Neural progenitor cell (in vitro differentiated cells): ENCODE data around the gene OR3A1. TPM values are rescaled to one million over a fixed set of nuclear protein-coding genes. Genes with fewer than 3 reads are reported as not detected.
"Not testable (repeated sequence)": the region's sequence is repeated elsewhere in the genome, so short reads cannot be mapped to it uniquely, and the experiment has no call there.

Experiments used
- DNase-seq: peaks from one replicate; pipeline ENCODE4 v3.0.0-alpha.2; 2016; ENCODE audit warnings: low spot score
- H2AFZ ChIP-seq: fragments of 200-600 bp; sonication (generic); replicated peaks from 2 replicates; pipeline ENCODE4 v1.6.1; 2016; ENCODE audit warnings: antibody characterized with exemption
- H3F3A ChIP-seq: fragments of 200-600 bp; sonication (generic); 2 replicates; pipeline ENCODE4 v1.6.1; 2016; ENCODE audit warnings: antibody characterized with exemption, low read depth
- H3K27ac ChIP-seq: fragments of 200-600 bp; sonication (generic); 2 replicates; pipeline ENCODE4 v1.5.1; 2016; ENCODE audit warnings: mild to moderate bottlenecking
- H3K27me3 ChIP-seq: fragments of 200-600 bp; sonication (generic); 2 replicates; pipeline ENCODE4 v1.6.1; 2016; ENCODE audit warnings: mild to moderate bottlenecking, moderate library complexity
- H3K36me3 ChIP-seq: fragments of 200-600 bp; sonication (generic); 2 replicates; pipeline ENCODE4 v1.5.1; 2016
- H3K4me1 ChIP-seq: fragments of 200-600 bp; sonication (generic); 2 replicates; pipeline ENCODE4 v1.6.1; 2016; ENCODE audit warnings: mixed run types
- H3K4me2 ChIP-seq: fragments of 200-600 bp; sonication (generic); 2 replicates; pipeline ENCODE4 v1.6.1; 2016
- H3K4me3 ChIP-seq: fragments of 200-600 bp; sonication (generic); 2 replicates; pipeline ENCODE4 v1.5.1; 2016
- H3K79me2 ChIP-seq: fragments of 200-600 bp; sonication (generic); 2 replicates; pipeline ENCODE4 v1.6.1; 2016; ENCODE audit warnings: low read depth
- H3K9ac ChIP-seq: fragments of 200-600 bp; sonication (generic); 2 replicates; pipeline ENCODE4 v1.6.1; 2016
- H3K9me3 ChIP-seq: fragments of 200-600 bp; sonication (generic); 2 replicates; pipeline ENCODE4 v1.5.1; 2016; ENCODE audit warnings: low read depth
- H4K20me1 ChIP-seq: fragments of 200-600 bp; sonication (generic); 2 replicates; pipeline ENCODE4 v1.6.1; 2016; ENCODE audit warnings: low read depth
- H3K27ac Mint-ChIP-seq: 3 replicates; pipeline ENCODE4 v1.8.0; 2021; ENCODE audit warnings: mixed read lengths
- H3K27me3 Mint-ChIP-seq: 2 replicates; pipeline ENCODE4 v1.8.0; 2022; ENCODE audit warnings: low read depth, mild to moderate bottlenecking, inconsistent platforms, moderate library complexity, mixed read lengths; ENCODE audit not compliant: insufficient read depth
- H3K36me3 Mint-ChIP-seq: 3 replicates; pipeline ENCODE4 v1.8.0; 2021; ENCODE audit warnings: mixed read lengths
- H3K4me1 Mint-ChIP-seq: 3 replicates; pipeline ENCODE4 v1.8.0; 2021; ENCODE audit warnings: mixed read lengths
- H3K4me3 Mint-ChIP-seq: 3 replicates; pipeline ENCODE4 v1.8.0; 2021; ENCODE audit warnings: mild to moderate bottlenecking, moderate library complexity, mixed read lengths
- H3K9me3 Mint-ChIP-seq: 3 replicates; pipeline ENCODE4 v1.8.0; 2020; ENCODE audit warnings: mixed read lengths
- CTCF ChIP-seq: fragments of 200-600 bp; sonication (generic); IDR thresholded peaks from 2 replicates; pipeline ENCODE4 v1.5.1; 2017; ENCODE audit warnings: antibody characterized with exemption, mild to moderate bottlenecking
- EZH2 ChIP-seq: fragments of 200-600 bp; sonication (generic); IDR thresholded peaks from 2 replicates; pipeline ENCODE4 v1.6.1; 2017; ENCODE audit warnings: antibody characterized with exemption, mild to moderate bottlenecking, moderate library complexity
- EZH2phosphoT487 ChIP-seq: fragments of 200-600 bp; sonication (generic); IDR thresholded peaks from 2 replicates; pipeline ENCODE4 v1.6.1; 2017; ENCODE audit warnings: antibody characterized with exemption
- total RNA-seq: library from RNA; depleted of rRNA; stranded (reverse); fragments of >200 nt; gene quantifications from 2 replicates; pipeline ENCODE4 v1.2.3, GENCODE V29; 2015; ENCODE audit warnings: low replicate concordance

Gene OR3A1, protein sequence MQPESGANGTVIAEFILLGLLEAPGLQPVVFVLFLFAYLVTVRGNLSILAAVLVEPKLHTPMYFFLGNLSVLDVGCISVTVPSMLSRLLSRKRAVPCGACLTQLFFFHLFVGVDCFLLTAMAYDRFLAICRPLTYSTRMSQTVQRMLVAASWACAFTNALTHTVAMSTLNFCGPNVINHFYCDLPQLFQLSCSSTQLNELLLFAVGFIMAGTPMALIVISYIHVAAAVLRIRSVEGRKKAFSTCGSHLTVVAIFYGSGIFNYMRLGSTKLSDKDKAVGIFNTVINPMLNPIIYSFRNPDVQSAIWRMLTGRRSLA
- total RNA-seq, result not detected in 2 replicates

- Mint-ChIP-seq H3K9me3 (peaks cover 4% of the 10 kb centered on the region), H3K4me1 (no peaks in the 10 kb centered on the region), H3K27ac (no peak within 1 kb of the TSS), H3K27me3 (peaks cover 6% of the 10 kb centered on the region), H3K4me3 (no peak within 1 kb of the TSS), H3K36me3 (no peaks in the 10 kb centered on the region)
- H3K27ac ChIP-seq, result no peak within 1 kb of the TSS
- H3K9ac ChIP-seq, result no peak within 1 kb of the TSS
- DNase-seq, result no peak
- H3K4me3 ChIP-seq, result no peak within 1 kb of the TSS
- H3F3A ChIP-seq, result no peaks in the 10 kb centered on the region
- no peaks in the 10 kb centered on the region for H3K36me3 ChIP-seq
- peaks cover 21% of the 10 kb centered on the region for H3K9me3 ChIP-seq
- no peaks in the 10 kb centered on the region for H3K27me3 ChIP-seq
- no peaks in the 10 kb centered on the region for H3K4me1 ChIP-seq
- TF ChIP-seq EZH2 (no peak), EZH2phosphoT487 (no peak), CTCF (no peak)
- H2AFZ ChIP-seq, result no peak within 1 kb of the TSS
- H3K79me2 ChIP-seq, result no peaks in the 10 kb centered on the region
- H4K20me1 ChIP-seq, result no peaks in the 10 kb centered on the region
- no peak within 1 kb of the TSS for H3K4me2 ChIP-seq
These were observed at the start of gene OR3A1 for GRCh38 chr17:3298260-3298659. TSS of gene OR3A1 (minus strand) at chr17:3298360. CDS start at chr17:3292582, 5,778 bp downstream.

- H3K36me3 Mint-ChIP-seq, H3K27ac Mint-ChIP-seq, H3F3A ChIP-seq, H2AFZ ChIP-seq, H3K79me2 ChIP-seq, H3K9ac ChIP-seq, H3K4me1 Mint-ChIP-seq, H3K27ac ChIP-seq, H3K36me3 ChIP-seq, H3K4me3 ChIP-seq, H3K9me3 ChIP-seq, H4K20me1 ChIP-seq, DNase-seq, H3K4me3 Mint-ChIP-seq, H3K4me1 ChIP-seq, H3K27me3 ChIP-seq, H3K4me2 ChIP-seq, H3K9me3 Mint-ChIP-seq: not testable (repeated sequence)
- H3K27me3 Mint-ChIP-seq, result peaks cover 10% of the 10 kb centered on the region
These were observed 44.6 kb upstream of the OR3A1 start for GRCh38 chr17:3342782-3343181.

GRCh38 chr17:3335876-3336275 lies 37.7 kb upstream of the OR3A1 start:
- H3K27ac Mint-ChIP-seq, result no peak overlapping the region
- H3K4me2 ChIP-seq, result no peak overlapping the region
- peaks cover 10% of the 10 kb centered on the region for H3K9me3 Mint-ChIP-seq
- H3K27me3 ChIP-seq, result no peaks in the 10 kb centered on the region
- H3F3A ChIP-seq, result no peaks in the 10 kb centered on the region
- no peaks in the 10 kb centered on the region for H3K36me3 ChIP-seq
- peaks cover 3% of the 10 kb centered on the region for H3K27me3 Mint-ChIP-seq
- no peak overlapping the region for H3K27ac ChIP-seq
- H4K20me1 ChIP-seq, result no peaks in the 10 kb centered on the region
- H3K4me1 ChIP-seq, result no peaks in the 10 kb centered on the region
- peaks cover 13% of the 10 kb centered on the region for H3K9me3 ChIP-seq
- no peaks in the 10 kb centered on the region for H3K4me1 Mint-ChIP-seq
- no peak for DNase-seq
- no peaks in the 10 kb centered on the region for H3K79me2 ChIP-seq
- no peak overlapping the region for H3K4me3 Mint-ChIP-seq
- H3K4me3 ChIP-seq, result no peak overlapping the region
- no peak overlapping the region for H2AFZ ChIP-seq
- no peak for TF ChIP-seq EZH2
- no peak for TF ChIP-seq EZH2phosphoT487
- H3K9ac ChIP-seq, result no peak overlapping the region
- no peaks in the 10 kb centered on the region for H3K36me3 Mint-ChIP-seq

DNA sequence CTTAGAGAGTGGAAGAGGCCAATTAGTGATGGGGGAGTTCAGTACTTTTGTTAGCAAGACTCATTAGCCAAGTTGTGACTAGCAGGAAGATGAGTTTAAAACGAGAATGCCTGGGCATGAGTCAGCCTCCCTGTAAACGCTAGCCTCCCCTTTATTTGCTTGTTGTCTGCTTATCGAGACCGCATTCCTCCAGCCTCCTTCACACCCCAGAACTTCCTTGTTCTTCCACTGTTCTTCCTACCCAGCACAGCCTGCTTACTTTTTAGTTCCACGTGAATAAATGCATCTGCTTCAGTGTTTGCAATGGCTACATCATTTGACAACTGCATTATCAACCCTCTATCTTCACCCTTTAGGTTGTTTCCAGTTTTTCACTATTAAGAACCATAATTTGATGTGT lies 20.2 kb upstream of the OR3A1 start:
- peaks cover 2% of the 10 kb centered on the region for H3K27me3 Mint-ChIP-seq
- H3K36me3 Mint-ChIP-seq, result no peaks in the 10 kb centered on the region
- no peaks in the 10 kb centered on the region for H3K27me3 ChIP-seq
- no peak overlapping the region for H3K9ac ChIP-seq
- no peak for DNase-seq
- no peak overlapping the region for H3K4me3 Mint-ChIP-seq
- H3K9me3 ChIP-seq, result no peaks in the 10 kb centered on the region
- H3F3A ChIP-seq, result no peaks in the 10 kb centered on the region
- no peaks in the 10 kb centered on the region for H3K4me1 ChIP-seq
- no peak overlapping the region for H3K4me3 ChIP-seq
- no peaks in the 10 kb centered on the region for H3K9me3 Mint-ChIP-seq
- no peaks in the 10 kb centered on the region for H3K79me2 ChIP-seq
- H3K4me1 Mint-ChIP-seq, result no peaks in the 10 kb centered on the region
- H3K27ac Mint-ChIP-seq, result no peak overlapping the region
- TF ChIP-seq EZH2phosphoT487, result no peak
- TF ChIP-seq CTCF, result no peak
- TF ChIP-seq EZH2, result no peak
- H3K27ac ChIP-seq, result no peak overlapping the region
- H4K20me1 ChIP-seq, result no peaks in the 10 kb centered on the region
- H3K4me2 ChIP-seq, result no peak overlapping the region
- H3K36me3 ChIP-seq, result no peaks in the 10 kb centered on the region
- no peak overlapping the region for H2AFZ ChIP-seq
